ENCODE results near the gene TRMT1.

GRCh38 chr19:13097463-13098258 lies 18.9 kb downstream of the TRMT1 start:
- no peak for TF ChIP-seq FOXM1 (IDR thresholded peaks at IDR 0.05; ENCODE audit: borderline replicate concordance)
- no peak for TF ChIP-seq L3MBTL2 (conservative IDR thresholded peaks at IDR 0.05)
- TF ChIP-seq SUZ12 (IDR thresholded peaks at IDR 0.05) = no peak
- no peak for TF ChIP-seq ELF4 (IDR thresholded peaks at IDR 0.05)
- TF ChIP-seq ZNF384 (IDR thresholded peaks at IDR 0.05) = no peak
- no peak for TF ChIP-seq SP1 (IDR thresholded peaks at IDR 0.05)
- no peak for TF ChIP-seq ARNT (IDR thresholded peaks at IDR 0.05)
- TF ChIP-seq TARDBP (IDR thresholded peaks at IDR 0.05) = no peak
- TF ChIP-seq FOXK2 (IDR thresholded peaks at IDR 0.05) = no peak
